ENCODE data around the gene AKAP8L. TPM values are rescaled to one million over a fixed set of nuclear protein-coding genes. Genes with fewer than 3 reads are reported as not detected.
A peak's percentile ranks its signal among the peaks of the same experiment; 100 is the strongest.

The AKAP8L gene
- total RNA-seq, result 100 to 1,000 TPM in 1 of 3 donors, 10 to 100 TPM in 2; 74.4 to 111 (median 96.0) TPM
- long read RNA-seq, donor 1, transcript AKAP8L-201 (14 exons, 2,146 nt), result major isoform, 67 of 112 reads
- long read RNA-seq, donor 1, partial matches to known transcripts, result 20 of 112 reads
- long read RNA-seq, donor 1, other reads (novel, unspliced or antisense), result 23 of 112 reads
- long read RNA-seq, donor 2, partial matches to known transcripts, result 0 of 1 reads
- long read RNA-seq, donor 2, other reads (novel, unspliced or antisense), result 0 of 1 reads

GRCh38 chr19:15418579-15419412 lies at the start of gene AKAP8L:
Gene AKAP8L, minus strand, starts transcription at chr19:15418988. Its CDS starts 65 bp downstream, at chr19:15418923.
- ATAC-seq (peak; percentile 96), DNase-seq (peak; percentile 97 to 100 (median 98))
- no peaks in the 10 kb centered on the region for H3K36me3 ChIP-seq (ENCODE audit: low read depth)
- TF ChIP-seq CTCF (IDR thresholded peaks at IDR 0.05), result peak; percentile 70
- H3K4me1 ChIP-seq (ENCODE audit: low read depth), result peaks cover 16% of the 10 kb centered on the region
- peaks cover 3% of the 10 kb centered on the region for H3K9me3 ChIP-seq
- intact Hi-C loops (cut with DNase I, micrococcal nuclease), result loop anchor here in 1 of 2 donors (10.0 kb wide), 1 partner anchor 164 kb away; no protein-coding TSS in a partner anchor
- H3K4me3 ChIP-seq, result peak within 1 kb of the TSS; percentile 98

- no peak for TF ChIP-seq CTCF (IDR thresholded peaks at IDR 0.05)
- H3K4me3 ChIP-seq, result no peak overlapping the region
- H3K36me3 ChIP-seq (ENCODE audit: low read depth), result no peaks in the 10 kb centered on the region
- H3K9me3 ChIP-seq, result no peaks in the 10 kb centered on the region
- no peak for ATAC-seq
- H3K4me1 ChIP-seq (ENCODE audit: low read depth), result no peaks in the 10 kb centered on the region
- intact Hi-C loops (cut with DNase I, micrococcal nuclease), result no loop called here
- no peak for DNase-seq
Measured at GRCh38 chr19:15467734-15468214, 49.0 kb upstream of the AKAP8L start.

GRCh38 chr19:15466851-15467733 lies 48.3 kb upstream of the AKAP8L start:
- ATAC-seq (peak; percentile 55), DNase-seq (no peak)
- no peak overlapping the region for H3K4me3 ChIP-seq
- H3K9me3 ChIP-seq, result no peaks in the 10 kb centered on the region
- TF ChIP-seq CTCF (IDR thresholded peaks at IDR 0.05), result no peak
- H3K4me1 ChIP-seq (ENCODE audit: low read depth), result no peaks in the 10 kb centered on the region
- intact Hi-C loops (cut with DNase I, micrococcal nuclease), result no loop called here
- H3K36me3 ChIP-seq (ENCODE audit: low read depth), result no peaks in the 10 kb centered on the region

GRCh38 chr19:15464394-15465385 lies 45.9 kb upstream of the AKAP8L start, which contains the start of gene RASAL3:
Gene RASAL3, minus strand, starts transcription at chr19:15464544. Its CDS starts 186 bp downstream, at chr19:15464358.
- intact Hi-C loops (cut with DNase I, micrococcal nuclease), result no loop called here
- peak; percentile 40 to 85 (median 61) for DNase-seq
- H3K4me3 ChIP-seq, result peak within 1 kb of the TSS; percentile 6
- TF ChIP-seq CTCF (IDR thresholded peaks at IDR 0.05), result no peak
- no peaks in the 10 kb centered on the region for H3K36me3 ChIP-seq (ENCODE audit: low read depth)
- no peaks in the 10 kb centered on the region for H3K9me3 ChIP-seq
- ATAC-seq, result peak; percentile 79
- H3K4me1 ChIP-seq (ENCODE audit: low read depth), result no peaks in the 10 kb centered on the region
